Heart right ventricle (tissue), 16 donors: Measurements from ENCODE around the gene BAHD1. TPM values are rescaled to one million over a fixed set of nuclear protein-coding genes. Genes with fewer than 3 reads are reported as not detected.

Experiments used
- ATAC-seq, 8 donors: fragments of 200-7000 bp; cut with Tn5 transposase; one replicate each; pipeline ENCODE4 v1.9.1; 2020; ENCODE audit warnings: mild to moderate bottlenecking in 8 of 8, moderate library complexity in 8 of 8, moderate number of reproducible peaks in 1 of 8
- DNase-seq, 2 donors: peaks; one replicate each; pipeline ENCODE4 v3.0.0-alpha.2; 2020
- H3K27ac ChIP-seq, 10 donors: fragments of 200-600 bp; sonication (generic) in 2 of 10; one replicate each; pipeline versions ENCODE4 v1.5.0 to v1.8.0; 2020 to 2022; ENCODE audit warnings: mild to moderate bottlenecking in 3 of 10
- H3K27me3 ChIP-seq, 7 donors: fragments of 200-600 bp; one replicate each; pipeline ENCODE4 v1.8.0; 2021 to 2022; ENCODE audit warnings: mild to moderate bottlenecking in 2 of 7
- H3K36me3 ChIP-seq, 9 donors: fragments of 200-600 bp; sonication (generic) in 1 of 9; one replicate each; pipeline versions ENCODE4 v1.5.0 to v1.8.0; 2020 to 2022; ENCODE audit warnings: mild to moderate bottlenecking in 2 of 9
- H3K4me1 ChIP-seq, 9 donors: fragments of 200-600 bp; sonication (generic) in 1 of 9; one replicate each; pipeline versions ENCODE4 v1.5.0 to v1.8.0; 2020 to 2022; ENCODE audit warnings: mild to moderate bottlenecking in 4 of 9
- H3K4me3 ChIP-seq, 10 donors: fragments of 200-600 bp; sonication (generic) in 2 of 10; one replicate each; pipeline versions ENCODE4 v1.5.0 to v1.8.0; 2020 to 2022; ENCODE audit warnings: mild to moderate bottlenecking in 7 of 10, moderate library complexity in 2 of 10
- H3K9me3 ChIP-seq, 11 donors: fragments of 200-600 bp in 10 of 11; sonication (generic) in 2 of 11; one replicate each; pipeline versions ENCODE4 v1.5.0 to v1.8.0; 2013 to 2022; ENCODE audit warnings: mild to moderate bottlenecking in 2 of 11, control low read depth in 1 of 11, moderate library complexity in 1 of 11
- CTCF ChIP-seq, 9 donors: fragments of 200-600 bp; sonication (generic) in 2 of 9; IDR thresholded peaks; one replicate each; pipeline versions ENCODE4 v1.5.0 to v1.8.0; 2021 to 2022; ENCODE audit warnings: antibody characterized with exemption in 9 of 9, mild to moderate bottlenecking in 5 of 9, moderate library complexity in 1 of 9
- WGBS, 2 donors: extraction: QIAGEN DNeasy Blood & Tissue Kit; methylation state at CpG; one replicate each; pipeline ENCODE4 v1.1.7; 2013; ENCODE audit warnings: inconsistent platforms in 1 of 2; 5-methylcytosine and 5-hydroxymethylcytosine counted together
- intact Hi-C, 10 donors: fragments of 100-400 bp; cut with DNase I; formaldehyde crosslinking; loops; one replicate each; pipeline versions ENCODE4 v1.11.1 to v1.14.2; 2022
- polyA plus RNA-seq, 2 donors: library from polyadenylated mRNA; stranded (reverse); fragments of 200-250 nt; gene quantifications; one replicate each; pipeline ENCODE4 v1.2.3, GENCODE V29; 2013
- total RNA-seq, 10 donors: library from RNA; stranded (reverse); fragmentation: NEBNext Ultra II Directional in 3 of 10; extraction: Animal tissue kit (Norgen Biotek cat#: 25700) in 3 of 10; gene quantifications; one replicate each; pipeline versions ENCODE4 v1.2.1 to v1.2.4, GENCODE V29; 2021 to 2023
- donor health status: Arrhythmogenic right ventricular cardiomyopathy.
- donor health status: ischemic (EF 13 %, LVEDD 7.1; RV severe dilation, severe dysfunction).
- donor health status: healthy with polysubstance abuse.
- donor health status: DM: no; HTN: yes; CAD: no.
- donor health status: DM: no; HTN: no; CAD: no.
- donor health status: ischemic (EF 25% LVEDD 6.9; RV normal size, moderate dysfunction).
- donor health status: ischemic (EF 25% LVEDD 5.7; RV mildly dilated, moderate dysfunction).
- donor health status: healthy.
- donor health status: DM: yes; HTN: yes; CAD: no.
- donor health status: Ischemic cardiomyopathy.
- donor health status: ischemic (EF 35%, LVEDD 5.7; RV mildly dilated, moderate dysfunction).
- donor health status: nonischemic (EF 11% LVEDD 7.7; RV severe dilation, severe dysfunction).
- donor health status: DM: yes; HTN: yes; CAD: no.
- donor health status: PGD.
- donor health status: ischemic (EF 29% LVEDD 5.4; RV normal size, mild dysfunction).
- donor health status: nonischemic (EF 23%, LVEDD 6.1; RV moderate dilation, normal function).

The BAHD1 gene
- total and polyA plus RNA-seq, 12 donors: 8.9 to 17.8 (median 15.8) TPM

GRCh38 chr15:40467261-40467615, 26.5 kb downstream of the BAHD1 start:
- ATAC-seq: no peak
- no peak for DNase-seq
- TF ChIP-seq CTCF (IDR thresholded peaks at IDR 0.05): no peak
- no peak overlapping the region for H3K27ac ChIP-seq
- H3K9me3 ChIP-seq: no peaks in the 10 kb centered on the region
- H3K27me3 ChIP-seq: no peaks in the 10 kb centered on the region
- peaks cover 0 to 58% (median 23%) of the 10 kb centered on the region in 9 donors for H3K36me3 ChIP-seq
- intact Hi-C loops: loop anchor here in 1 of 10 donors (10.0 kb wide), 1 partner anchor 98 kb away; the partner anchor contains the start of genes CCDC32 and RPUSD2
- no peak overlapping the region for H3K4me3 ChIP-seq
- H3K4me1 ChIP-seq: peaks cover 6 to 22% (median 17%) of the 10 kb centered on the region in 9 donors

DNA sequence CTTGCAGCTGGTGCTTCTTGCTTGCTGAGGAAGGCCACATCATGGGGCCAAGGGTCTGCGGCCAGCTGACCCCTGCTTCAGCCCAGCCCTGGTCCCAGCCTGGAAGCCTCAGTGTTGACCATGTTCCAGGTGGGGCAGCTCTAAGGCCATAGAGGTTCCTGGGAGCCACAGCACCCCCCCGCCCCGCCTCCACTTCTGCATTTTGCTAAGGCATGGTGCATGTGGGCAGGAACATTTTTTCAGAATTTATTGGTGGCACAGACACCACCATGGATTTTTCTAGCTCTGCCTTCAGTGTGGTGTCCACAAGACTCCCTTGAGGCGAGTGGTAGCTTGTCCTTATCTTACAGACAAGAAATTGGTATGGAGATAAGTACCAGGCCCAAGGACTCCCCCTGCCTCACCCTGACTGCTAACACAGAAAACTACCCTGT, 28.2 kb downstream of the BAHD1 start:
- intact Hi-C loops: loop anchor here in 1 of 10 donors (10.0 kb wide), 1 partner anchor 96 kb away; the partner anchor contains the start of genes CCDC32 and RPUSD2
- DNase-seq (no peak), ATAC-seq (no peak)
- 92 to 95% methylated on average over 4 of the region's 4 CpGs for WGBS, 2 donors
- H3K9me3 ChIP-seq: no peaks in the 10 kb centered on the region
- no peak overlapping the region for H3K27ac ChIP-seq
- TF ChIP-seq CTCF (IDR thresholded peaks at IDR 0.05): no peak
- H3K4me1 ChIP-seq: peaks cover 6 to 26% (median 20%) of the 10 kb centered on the region in 9 donors
- H3K27me3 ChIP-seq: no peaks in the 10 kb centered on the region
- no peak overlapping the region for H3K4me3 ChIP-seq
- peaks cover 0 to 41% (median 18%) of the 10 kb centered on the region in 9 donors for H3K36me3 ChIP-seq

DNA sequence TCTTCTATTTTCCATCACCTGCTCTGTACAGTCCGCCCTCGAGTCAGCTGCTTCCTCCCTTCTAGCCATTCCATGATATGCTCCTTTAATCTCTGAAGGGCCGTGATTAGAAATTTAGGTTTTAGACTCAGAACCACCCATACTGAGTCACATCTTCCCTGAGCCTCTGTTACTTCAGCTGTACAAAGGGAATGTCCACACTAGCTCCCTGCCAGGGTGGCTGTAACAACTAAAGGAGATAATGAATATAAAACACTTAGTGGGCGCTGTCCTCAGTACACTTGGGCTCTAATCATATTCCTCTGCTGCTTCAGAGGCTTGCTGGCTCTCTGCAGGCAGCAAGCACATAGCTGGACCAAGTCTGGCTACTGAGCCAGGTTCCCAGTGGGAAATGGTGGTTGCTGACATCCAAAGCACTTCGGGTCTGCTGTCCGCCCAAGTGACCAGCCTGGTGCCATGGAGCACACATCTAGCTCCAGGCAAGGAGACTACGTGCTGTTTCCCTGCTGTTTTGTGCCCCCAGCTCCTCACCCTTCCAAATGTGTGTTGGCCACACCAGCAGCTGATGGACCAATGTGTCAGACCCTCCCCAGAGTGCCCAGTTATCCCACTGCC, 29.1 kb downstream of the BAHD1 start:
- Histone ChIP-seq H3K4me3 (peak overlapping the region in 7 of 10 donors; percentile 79 to 100 (median 94)), H3K4me1 (peaks cover 6 to 26% (median 20%) of the 10 kb centered on the region in 9 donors), H3K9me3 (no peaks in the 10 kb centered on the region), H3K36me3 (peaks cover 0 to 32% (median 8%) of the 10 kb centered on the region in 9 donors), H3K27ac (peak overlapping the region in 9 of 10 donors; percentile 88 to 95 (median 93)), H3K27me3 (no peaks in the 10 kb centered on the region)
- no peak for TF ChIP-seq CTCF (IDR thresholded peaks at IDR 0.05)
- WGBS, 2 donors: 69 to 79% methylated on average over 7 of the region's 7 CpGs
- ATAC-seq (peak in 3 of 8 donors; percentile 6 to 7 (median 6)), DNase-seq (no peak)
- intact Hi-C loops: loop anchor here in 1 of 10 donors (10.0 kb wide), 1 partner anchor 95 kb away; the partner anchor contains the start of genes CCDC32 and RPUSD2

DNA sequence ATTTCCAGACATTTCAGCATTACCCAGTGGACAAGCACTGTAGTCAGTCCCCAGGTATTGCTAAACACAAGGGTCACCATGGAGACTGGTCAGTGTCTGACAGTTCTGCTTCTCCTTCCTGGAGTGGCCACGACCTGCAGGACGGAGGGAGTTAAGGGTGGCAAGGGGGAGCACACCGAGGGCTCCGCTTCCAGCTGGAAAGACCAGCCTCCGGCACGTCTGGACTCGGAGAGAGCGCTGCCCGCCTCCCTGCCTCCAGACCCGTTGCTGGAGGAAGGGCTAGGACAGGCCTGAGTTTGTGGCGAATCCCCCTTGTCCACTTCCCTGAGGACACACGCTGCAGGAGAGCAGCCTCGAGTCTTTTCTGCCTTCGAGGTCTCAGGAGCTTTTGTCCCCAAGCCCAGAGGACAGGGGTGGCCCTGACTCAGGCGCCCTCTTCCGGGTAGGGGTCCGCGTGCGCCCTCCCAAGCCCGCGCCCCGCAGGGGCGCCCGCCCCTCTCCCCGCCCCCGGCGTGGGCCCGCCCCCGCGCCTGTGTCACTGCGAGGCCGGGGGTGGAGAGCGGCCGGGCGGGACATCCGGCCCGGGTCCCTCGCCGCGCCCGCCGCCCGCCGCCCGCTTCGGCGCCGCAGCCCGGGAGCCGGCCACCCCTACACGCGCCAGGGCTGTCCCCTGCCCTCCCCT, 29.8 kb downstream of the BAHD1 start, which contains the start of gene CHST14:
CHST14 (plus strand) TSS at position 562 of the 682 bp plus-strand sequence. CDS start 230 bp downstream, outside the sequence.
- intact Hi-C loops: no loop called here
- Histone ChIP-seq H3K27ac (peak within 1 kb of the TSS; percentile 87 to 95 (median 92)), H3K27me3 (no peaks in the 10 kb centered on the region), H3K4me1 (peaks cover 6 to 26% (median 20%) of the 10 kb centered on the region in 9 donors), H3K4me3 (peak within 1 kb of the TSS; percentile 79 to 100 (median 94)), H3K36me3 (peaks cover 0 to 25% (median 1%) of the 10 kb centered on the region in 9 donors), H3K9me3 (no peaks in the 10 kb centered on the region)
- peak; percentile 84 to 95 (median 86) for ATAC-seq
- peak; percentile 48 to 72 for DNase-seq
- WGBS, 2 donors: 1% methylated on average over 29 to 51 of the region's 52 CpGs
- peak in 2 of 9 donors; percentile 13 to 24 for TF ChIP-seq CTCF (IDR thresholded peaks at IDR 0.05)
